IMR-90 (cell line): ENCODE data around the gene RAB15. TPM values are rescaled to one million over a fixed set of nuclear protein-coding genes. Genes with fewer than 3 reads are reported as not detected.

Source experiments
- ATAC-seq: fragments of 200-7000 bp; cut with Tn5 transposase; 2 replicates; pipeline ENCODE4 v1.9.1; 2020; ENCODE audit warnings: low read depth, mild to moderate bottlenecking, moderate library complexity
- BruUV-seq: library from RNA; stranded (reverse); fragments of 400-500 nt; replicated peaks from 2 replicates; lab custom pipeline; 2021; lab: Mats Ljungman, UMichigan
- CTCF ChIA-PET: fragments of 300-600 bp; formaldehyde crosslinking; extraction: SDS; loops from one replicate; lab custom pipeline; 2021; ENCODE audit warnings: antibody characterized with exemption; lab: Yijun Ruan, JAX
- POLR2A ChIA-PET: fragments of 300-600 bp; sonication (Branson Sonifier 250); formaldehyde crosslinking; loops from one replicate; lab custom pipeline; 2022; ENCODE audit warnings: antibody characterized with exemption; ENCODE audit not compliant: unreplicated experiment; lab: Charles Lee
- DNase-seq: peaks from one replicate; pipeline ENCODE4 v3.0.0; 2013
- H2AFZ ChIP-seq: replicated peaks from 2 replicates; pipeline ENCODE3; 2013; ENCODE audit warnings: low read length, mild to moderate bottlenecking; ENCODE audit not compliant: poor library complexity
- H2AK5ac ChIP-seq: 2 replicates; pipeline ENCODE4 v1.6.1; 2013; ENCODE audit warnings: low read depth, low read length, inconsistent platforms
- H2AK9ac ChIP-seq: replicated peaks from 2 replicates; pipeline ENCODE3; 2013; ENCODE audit warnings: mild to moderate bottlenecking, low read depth, low read length, moderate library complexity; ENCODE audit not compliant: poor library complexity
- H2BK120ac ChIP-seq: 2 replicates; pipeline ENCODE4 v1.6.1; 2013; ENCODE audit warnings: low read depth, low read length, inconsistent platforms
- H2BK15ac ChIP-seq: 3 replicates; pipeline ENCODE4 v1.6.1; 2013; ENCODE audit warnings: low read depth, low read length, inconsistent platforms
- H2BK20ac ChIP-seq: 2 replicates; pipeline ENCODE4 v1.6.1; 2013; ENCODE audit warnings: low read depth, mild to moderate bottlenecking, inconsistent platforms, low read length, moderate library complexity
- H2BK5ac ChIP-seq: 2 replicates; pipeline ENCODE4 v1.6.1; 2013; ENCODE audit warnings: mild to moderate bottlenecking, low read depth, low read length, inconsistent platforms; ENCODE audit not compliant: poor library complexity, severe bottlenecking
- H3K14ac ChIP-seq: replicated peaks from 2 replicates; pipeline ENCODE4 v1.6.1; 2013; ENCODE audit warnings: low read depth, low read length, inconsistent platforms
- H3K18ac ChIP-seq: 2 replicates; pipeline ENCODE4 v1.6.1; 2013; ENCODE audit warnings: low read depth, low read length, control low read depth
- H3K23ac ChIP-seq: 2 replicates; pipeline ENCODE4 v1.6.1; 2013; ENCODE audit warnings: low read depth, low read length, inconsistent platforms
- H3K27ac ChIP-seq: 2 replicates; pipeline ENCODE4 v1.5.1; 2013; ENCODE audit warnings: mild to moderate bottlenecking, control low read depth, low read length; ENCODE audit not compliant: insufficient read depth
- H3K27me3 ChIP-seq: 2 replicates; pipeline ENCODE4 v1.6.1; 2013; ENCODE audit warnings: low read length; ENCODE audit not compliant: control insufficient read depth, insufficient read depth
- H3K36me3 ChIP-seq: 2 replicates; pipeline ENCODE4 v1.6.1; 2013; ENCODE audit warnings: low read length, mixed read lengths; ENCODE audit not compliant: control insufficient read depth, insufficient read depth
- H3K4ac ChIP-seq: 2 replicates; pipeline ENCODE4 v1.6.1; 2013; ENCODE audit warnings: low read depth, low read length, inconsistent platforms
- H3K4me1 ChIP-seq: 2 replicates; pipeline ENCODE4 v1.6.1; 2013; ENCODE audit warnings: low read length, mixed read lengths; ENCODE audit not compliant: control insufficient read depth, insufficient read depth
- H3K4me2 ChIP-seq: 2 replicates; pipeline ENCODE4 v1.6.1; 2013; ENCODE audit warnings: low read depth, mild to moderate bottlenecking, control low read depth, low read length, moderate library complexity
- H3K4me3 ChIP-seq: 2 replicates; pipeline ENCODE4 v1.5.1; 2013; ENCODE audit warnings: low read depth, mild to moderate bottlenecking, control low read depth, low read length, moderate library complexity; ENCODE audit not compliant: insufficient read depth
- H3K56ac ChIP-seq: 2 replicates; pipeline ENCODE4 v1.6.1; 2013; ENCODE audit warnings: low read length, inconsistent platforms; ENCODE audit not compliant: insufficient read depth; ENCODE audit errors: extremely low read depth
- H3K79me1 ChIP-seq, 2 experiments: 2 replicates each; pipeline ENCODE4 v1.6.1; 2013; ENCODE audit warnings: low read length in 2 of 2, inconsistent platforms in 1 of 2, low read depth in 1 of 2
- H3K9ac ChIP-seq: 2 replicates; pipeline ENCODE4 v1.6.1; 2013; ENCODE audit warnings: low read depth, low read length, control low read depth
- H3K9me1 ChIP-seq: 2 replicates; pipeline ENCODE4 v1.6.1; 2013; ENCODE audit warnings: low read length, inconsistent platforms; ENCODE audit not compliant: insufficient read depth
- H3K9me3 ChIP-seq: 2 replicates; pipeline ENCODE4 v1.6.1; 2013; ENCODE audit warnings: low read length; ENCODE audit not compliant: control insufficient read depth, insufficient read depth
- H4K20me1 ChIP-seq: 2 replicates; pipeline ENCODE4 v1.6.1; 2013; ENCODE audit warnings: low read length, inconsistent platforms; ENCODE audit not compliant: insufficient read depth
- H4K5ac ChIP-seq: 2 replicates; pipeline ENCODE4 v1.6.1; 2013; ENCODE audit warnings: mild to moderate bottlenecking, low read depth, low read length, control low read depth
- H4K8ac ChIP-seq, 2 experiments: 2 replicates each; pipeline ENCODE4 v1.6.1; 2013; ENCODE audit warnings: low read depth in 2 of 2, low read length in 2 of 2, control low read depth in 1 of 2, inconsistent platforms in 1 of 2
- H4K91ac ChIP-seq: 2 replicates; pipeline ENCODE4 v1.6.1; 2013; ENCODE audit warnings: low read depth, low read length, inconsistent platforms; ENCODE audit not compliant: insufficient read depth
- BHLHE40 ChIP-seq: fragments of 150-350 bp; IDR thresholded peaks from 2 replicates; pipeline ENCODE4 v1.6.1; 2016; ENCODE audit warnings: mild to moderate bottlenecking, low read depth, low read length
- CEBPB ChIP-seq: IDR thresholded peaks from 2 replicates; pipeline ENCODE4 v1.6.1; 2012; ENCODE audit warnings: low read depth, low read length, improper control_type of control experiment
- CHD1 ChIP-seq: IDR thresholded peaks from 2 replicates; pipeline ENCODE4 v1.6.1; 2012; ENCODE audit warnings: low read depth, low read length, improper control_type of control experiment
- FOS ChIP-seq: fragments of 150-350 bp; IDR thresholded peaks from 2 replicates; pipeline ENCODE4 v1.6.1; 2016; ENCODE audit warnings: low read depth, low read length
- MAFK ChIP-seq: IDR thresholded peaks from 2 replicates; pipeline ENCODE4 v1.6.1; 2012; ENCODE audit warnings: low read depth, low read length, improper control_type of control experiment
- MAZ ChIP-seq: IDR thresholded peaks from 2 replicates; pipeline ENCODE4 v1.6.1; 2012; ENCODE audit warnings: low read depth, mild to moderate bottlenecking, low read length, improper control_type of control experiment, moderate library complexity, borderline replicate concordance
- MXI1 ChIP-seq: IDR thresholded peaks from 2 replicates; pipeline ENCODE4 v1.6.1; 2012; ENCODE audit warnings: low read depth, mild to moderate bottlenecking, low read length, moderate library complexity, borderline replicate concordance
- NFE2L2 ChIP-seq: fragments of 150-350 bp; IDR thresholded peaks from 2 replicates; pipeline ENCODE4 v1.6.1; 2016; ENCODE audit warnings: low read depth, mild to moderate bottlenecking, low read length
- POLR2A ChIP-seq: IDR thresholded peaks from 2 replicates; pipeline ENCODE4 v1.6.1; 2012; ENCODE audit warnings: mild to moderate bottlenecking, low read depth, low read length
- RAD21 ChIP-seq: IDR thresholded peaks from 2 replicates; pipeline ENCODE4 v1.6.1; 2012; ENCODE audit warnings: low read length, improper control_type of control experiment
- RCOR1 ChIP-seq: IDR thresholded peaks from 2 replicates; pipeline ENCODE4 v1.6.1; 2012; ENCODE audit warnings: mild to moderate bottlenecking, low read length, improper control_type of control experiment; ENCODE audit not compliant: insufficient replicate concordance
- RFX5 ChIP-seq: IDR thresholded peaks from 2 replicates; pipeline ENCODE4 v1.8.0; 2012; ENCODE audit warnings: low read depth, mild to moderate bottlenecking, low read length, moderate library complexity
- SMC3 ChIP-seq: fragments of 150-350 bp; IDR thresholded peaks from 2 replicates; pipeline ENCODE4 v1.6.1; 2016; ENCODE audit warnings: low read depth, mild to moderate bottlenecking, antibody characterized with exemption, low read length, moderate library complexity
- WGBS, 2 experiments: methylation state at CpG; one replicate each; pipeline versions ENCODE4 v1.1.5 to v1.1.7; 2013; ENCODE audit warnings: missing lambda C conversion rate in 2 of 2; ENCODE audit not compliant: insufficient read length in 1 of 2; ENCODE audit errors: extremely low coverage in 2 of 2; 5-methylcytosine and 5-hydroxymethylcytosine counted together
- dilution Hi-C: fragments of 300-500 bp; cut with HindIII; formaldehyde crosslinking; loops from one replicate; pipeline ENCODE4 v1.14.3; 2018; ENCODE audit warnings: low sequenced_read_pairs; ENCODE audit not compliant: unreplicated experiment
- in situ Hi-C: fragments of 300-500 bp; cut with MboI; formaldehyde crosslinking; loops from 3 replicates; pipeline ENCODE4 v1.14.3; 2019; ENCODE audit warnings: low sequenced_read_pairs, inconsistent platforms, mixed read lengths
- intact Hi-C: fragments of 100-400 bp; cut with micrococcal nuclease; formaldehyde crosslinking; loops from 2 replicates; pipeline ENCODE4 v1.10.0; 2022
- polyA plus RNA-seq, 3 experiments: library from polyadenylated mRNA; depleted of rRNA; stranded (reverse); fragments of >200 nt; gene quantifications; 2 replicates each; pipeline ENCODE4 v1.2.3, GENCODE V29; 2012; ENCODE audit warnings: low replicate concordance in 1 of 3
- total RNA-seq: library from RNA; depleted of rRNA; stranded (reverse); fragments of >200 nt; gene quantifications from 2 replicates; pipeline ENCODE4 v1.2.3, GENCODE V29; 2012
- TF ChIP-seq, protein P1 (sequence below): conservative IDR thresholded peaks from 2 replicates; pipeline ENCODE4 v1.5.1; 2012; ENCODE audit warnings: mild to moderate bottlenecking, low read depth, low read length, improper control_type of control experiment
- TF ChIP-seq, protein P2 (sequence below): fragments of 150-350 bp; IDR thresholded peaks from 2 replicates; pipeline ENCODE4 v1.6.1; 2017; ENCODE audit warnings: mild to moderate bottlenecking, antibody characterized with exemption, low read length, low read depth

RAB15 gene
- total and polyA plus RNA-seq, 2 of the 4 experiments (the other 2 are of a cell fraction) = 3.4 to 7.8 TPM

DNA sequence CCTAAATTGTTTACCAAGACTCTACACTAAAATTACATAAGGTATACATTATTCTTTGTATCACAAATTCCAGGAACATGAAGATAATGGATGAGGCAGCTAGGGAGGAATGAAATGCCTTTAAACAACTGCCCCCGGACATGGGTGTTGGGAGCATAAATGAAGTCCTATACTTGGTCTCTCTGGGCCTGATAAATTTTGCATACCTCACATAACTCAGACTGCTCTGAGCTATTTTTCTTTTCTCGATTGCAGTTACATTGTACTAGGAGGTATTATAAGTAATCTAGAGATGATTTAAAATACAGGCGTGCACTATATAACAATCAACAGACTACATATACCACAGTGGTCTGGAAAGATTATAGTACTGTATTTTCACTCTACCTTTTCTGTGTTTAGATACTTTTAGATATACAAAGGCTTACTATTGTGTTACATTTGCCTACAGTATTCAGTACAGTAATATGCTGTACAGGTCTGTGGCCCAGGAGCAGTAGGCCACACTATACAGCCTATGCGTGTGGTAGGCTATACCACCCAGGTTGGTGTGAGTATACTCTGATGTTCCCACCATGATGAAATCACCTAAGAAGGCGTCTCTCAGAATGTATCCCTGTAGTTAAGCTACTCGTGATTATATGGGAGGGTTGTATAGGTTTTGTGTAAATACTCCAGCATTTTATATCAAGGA lies 28.9 kb upstream of the RAB15 start:
- Histone ChIP-seq H4K91ac (no peak overlapping the region), H2AFZ (no peak overlapping the region), H3K27me3 (no peaks in the 10 kb centered on the region), H3K4me2 (peak overlapping the region; percentile 52; the same call in 1 of the 2 replicates), H3K27ac (0 out of 2 replicates have a peak overlapping the region, but pooled peaks have one; percentile 29), H4K5ac (0 out of 2 replicates have a peak overlapping the region, but pooled peaks have one; percentile 17), H3K18ac (peak overlapping the region; percentile 83; the same call in 1 of the 2 replicates), H2BK5ac (peak overlapping the region; percentile 81), H3K4ac (peak overlapping the region; percentile 83), H3K36me3 (no peaks in the 10 kb centered on the region), H2AK9ac (no peak overlapping the region), H3K4me3 (no peak overlapping the region), H3K9me1 (peaks cover 11% of the 10 kb centered on the region; the same call in 1 of the 2 replicates), H4K8ac (peak overlapping the region in 1 of 2 experiments; percentile 75; a peak in 1 of 4 replicates), H3K23ac (0 out of 2 replicates have a peak overlapping the region, but pooled peaks have one; percentile 56), H2BK120ac (peak overlapping the region; percentile 72), H2AK5ac (peak overlapping the region; percentile 95), H2BK20ac (peak overlapping the region; percentile 70; the same call in 1 of the 2 replicates), H3K56ac (no peak overlapping the region), H3K9ac (no peak overlapping the region), H3K9me3 (no peaks in the 10 kb centered on the region), H4K20me1 (no peaks in the 10 kb centered on the region), H2BK15ac (no peak overlapping the region; the same call in 2 of the 3 replicates), H3K79me1 (peaks cover 5 to 38% of the 10 kb centered on the region in 2 experiments), H3K14ac (peak overlapping the region; percentile 28; the same call in 1 of the 2 replicates), H3K4me1 (peaks cover 13% of the 10 kb centered on the region)
- DNase-seq = peak; percentile 53
- BruUV-seq = no TSS peak
- no CpG with 5 or more reads among the region's 6 CpGs for WGBS, 2 experiments
- intact Hi-C loops (no loop called here), in situ Hi-C loops (no loop called here), dilution Hi-C loops (no loop called here)
- ATAC-seq = peak; percentile 84
- CTCF ChIA-PET = interaction anchor here (0.5 to 1.6 kb wide), 4 partner anchors 15 to 91 kb away, joined by 3 to 9 read pairs (median 4); partner anchors contain the start of gene FNTB
- POLR2A ChIA-PET = interaction anchor here (0.5 kb wide), 1 partner anchor 15 kb away, joined by 4 read pairs; no protein-coding TSS in a partner anchor
- TF ChIP-seq RAD21 (no peak), RCOR1 (no peak), MAFK (no peak), MAZ (no peak), CEBPB (no peak), CHD1 (no peak), POLR2A (no peak), RFX5 (no peak), SMC3 (no peak), NFE2L2 (no peak), BHLHE40 (no peak), FOS (no peak), MXI1 (no peak)
- TF ChIP-seq, protein P1, sequence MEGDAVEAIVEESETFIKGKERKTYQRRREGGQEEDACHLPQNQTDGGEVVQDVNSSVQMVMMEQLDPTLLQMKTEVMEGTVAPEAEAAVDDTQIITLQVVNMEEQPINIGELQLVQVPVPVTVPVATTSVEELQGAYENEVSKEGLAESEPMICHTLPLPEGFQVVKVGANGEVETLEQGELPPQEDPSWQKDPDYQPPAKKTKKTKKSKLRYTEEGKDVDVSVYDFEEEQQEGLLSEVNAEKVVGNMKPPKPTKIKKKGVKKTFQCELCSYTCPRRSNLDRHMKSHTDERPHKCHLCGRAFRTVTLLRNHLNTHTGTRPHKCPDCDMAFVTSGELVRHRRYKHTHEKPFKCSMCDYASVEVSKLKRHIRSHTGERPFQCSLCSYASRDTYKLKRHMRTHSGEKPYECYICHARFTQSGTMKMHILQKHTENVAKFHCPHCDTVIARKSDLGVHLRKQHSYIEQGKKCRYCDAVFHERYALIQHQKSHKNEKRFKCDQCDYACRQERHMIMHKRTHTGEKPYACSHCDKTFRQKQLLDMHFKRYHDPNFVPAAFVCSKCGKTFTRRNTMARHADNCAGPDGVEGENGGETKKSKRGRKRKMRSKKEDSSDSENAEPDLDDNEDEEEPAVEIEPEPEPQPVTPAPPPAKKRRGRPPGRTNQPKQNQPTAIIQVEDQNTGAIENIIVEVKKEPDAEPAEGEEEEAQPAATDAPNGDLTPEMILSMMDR = no peak
- TF ChIP-seq, protein P2, sequence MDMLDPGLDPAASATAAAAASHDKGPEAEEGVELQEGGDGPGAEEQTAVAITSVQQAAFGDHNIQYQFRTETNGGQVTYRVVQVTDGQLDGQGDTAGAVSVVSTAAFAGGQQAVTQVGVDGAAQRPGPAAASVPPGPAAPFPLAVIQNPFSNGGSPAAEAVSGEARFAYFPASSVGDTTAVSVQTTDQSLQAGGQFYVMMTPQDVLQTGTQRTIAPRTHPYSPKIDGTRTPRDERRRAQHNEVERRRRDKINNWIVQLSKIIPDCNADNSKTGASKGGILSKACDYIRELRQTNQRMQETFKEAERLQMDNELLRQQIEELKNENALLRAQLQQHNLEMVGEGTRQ = no peak
